Spleen (tissue), 11 donors: ENCODE measurements around the gene MAP3K5. TPM values are rescaled to one million over a fixed set of nuclear protein-coding genes. Genes with fewer than 3 reads are reported as not detected.

Source experiments
- DNase-seq: peaks from one replicate; pipeline ENCODE4 v3.0.0-alpha.2; 2020
- H3K27ac ChIP-seq, 8 donors: fragments of 200-600 bp; sonication (generic) in 7 of 8; 1 replicate in 4 of 8; 2 replicates in 4 of 8; pipeline versions ENCODE4 v1.5.0 to v1.8.0; 2016 to 2021; ENCODE audit warnings: inconsistent platforms in 4 of 8, mild to moderate bottlenecking in 4 of 8, moderate library complexity in 1 of 8
- H3K27me3 ChIP-seq, 7 donors: fragments of 200-600 bp; sonication (generic) in 6 of 7; replicated peaks in 1 of 7; 1 replicate in 4 of 7; 2 replicates in 3 of 7; pipeline versions ENCODE4 v1.5.0 to v1.8.0; 2016 to 2021; ENCODE audit warnings: inconsistent platforms in 3 of 7, mild to moderate bottlenecking in 1 of 7
- H3K36me3 ChIP-seq, 6 donors: fragments of 200-600 bp; sonication (generic) in 5 of 6; 1 replicate in 4 of 6; 2 replicates in 2 of 6; pipeline versions ENCODE4 v1.5.0 to v1.8.0; 2016 to 2021; ENCODE audit warnings: inconsistent platforms in 2 of 6
- H3K4me1 ChIP-seq, 6 donors: fragments of 200-600 bp; sonication (generic) in 5 of 6; 1 replicate in 3 of 6; 2 replicates in 3 of 6; pipeline versions ENCODE4 v1.5.0 to v1.8.0; 2016 to 2021; ENCODE audit warnings: inconsistent platforms in 3 of 6
- H3K4me3 ChIP-seq, 8 donors: fragments of 200-600 bp; sonication (generic) in 7 of 8; 1 replicate in 4 of 8; 2 replicates in 4 of 8; pipeline versions ENCODE4 v1.5.0 to v1.8.0; 2016 to 2021; ENCODE audit warnings: inconsistent platforms in 4 of 8, mild to moderate bottlenecking in 4 of 8, moderate library complexity in 2 of 8
- H3K9me3 ChIP-seq, 8 donors: fragments of 200-600 bp; sonication (generic) in 7 of 8; 1 replicate in 4 of 8; 2 replicates in 4 of 8; pipeline versions ENCODE4 v1.5.0 to v1.8.0; 2016 to 2021; ENCODE audit warnings: inconsistent platforms in 4 of 8
- CTCF ChIP-seq, 11 experiments: fragments of 200-600 bp in 7 of 11; fragments of 450-650 bp in 4 of 11; sonication (generic) in 4 of 11; IDR thresholded peaks in 8 of 11; conservative IDR thresholded peaks in 3 of 11; 1 replicate in 7 of 11; 2 replicates in 4 of 11; pipeline versions ENCODE4 v1.4.0 to v1.8.0; 2016 to 2021; ENCODE audit warnings: antibody characterized with exemption in 11 of 11, inconsistent platforms in 4 of 11, mild to moderate bottlenecking in 1 of 11
- POLR2A ChIP-seq, 3 donors: fragments of 450-650 bp; IDR thresholded peaks; one replicate each; pipeline ENCODE4 v1.5.1; 2017; ENCODE audit warnings: antibody characterized with exemption in 3 of 3, mild to moderate bottlenecking in 1 of 3
- POLR2AphosphoS5 ChIP-seq, 3 donors: sonication (generic); formaldehyde crosslinking; IDR thresholded peaks; one replicate each; pipeline ENCODE4 v1.5.1; 2017; ENCODE audit warnings: antibody characterized with exemption in 3 of 3
- WGBS, 5 donors: extraction: QIAGEN DNeasy Blood & Tissue Kit in 3 of 5; methylation state at CpG; one replicate each; pipeline versions ENCODE4 v1.1.5 to v1.1.7; 2013 to 2018; 5-methylcytosine and 5-hydroxymethylcytosine counted together
- intact Hi-C: fragments of 100-400 bp; cut with DNase I; formaldehyde crosslinking; loops from one replicate; pipeline ENCODE4 v1.15.0; 2023; ENCODE audit warnings: low total_unique reads
- polyA plus RNA-seq, 3 donors: library from polyadenylated mRNA; stranded (reverse); fragments of 200-250 nt; gene quantifications; one replicate each; pipeline ENCODE4 v1.2.1, GENCODE V29; 2013
- total RNA-seq, 7 donors: library from RNA; depleted of rRNA in 3 of 7; stranded (reverse); fragments of >200 nt in 3 of 7; fragmentation: NEBNext Ultra II Directional in 4 of 7; extraction: Animal tissue kit (Norgen Biotek cat#: 25700) in 4 of 7; gene quantifications; one replicate each; pipeline versions ENCODE4 v1.1.0 to v1.2.1, GENCODE V29; 2016 to 2021
- donor health status: healthy with polysubstance abuse.
- donor health status: DM: no; HTN: no; CAD: no; lungs with moderate emphysema.
- donor health status: DM: no; HTN: no; CAD: no.
- donor health status: Bipolar disorder and iron deficiency.
- donor health status: healthy.
- donor health status: DM: no; HTN: no; CAD: no.
- donor health status: DM: yes; HTN: yes; CAD: no.

Gene MAP3K5
- total and polyA plus RNA-seq, 10 donors = 7.2 to 55.0 (median 33.2) TPM

GRCh38 chr6:136729832-136730231 is 62.4 kb downstream of the MAP3K5 start:
- Histone ChIP-seq H3K9me3 (no peaks in the 10 kb centered on the region), H3K4me3 (no peak overlapping the region), H3K27ac (no peak overlapping the region), H3K36me3 (no peaks in the 10 kb centered on the region), H3K27me3 (no peaks in the 10 kb centered on the region), H3K4me1 (peaks cover 0 to 57% (median 11%) of the 10 kb centered on the region in 6 donors)
- 81 to 94% (median 85%) methylated on average over 5 of the region's 5 CpGs for WGBS, 5 donors
- intact Hi-C loops = no loop called here
- no peak for DNase-seq
- TF ChIP-seq CTCF (IDR thresholded peaks at IDR 0.05 in 8 of 11, conservative IDR thresholded peaks at IDR 0.05 in 3 of 11) = no peak
- no peak for TF ChIP-seq POLR2A (IDR thresholded peaks at IDR 0.05)
- TF ChIP-seq POLR2AphosphoS5 (IDR thresholded peaks at IDR 0.05) = no peak

- Histone ChIP-seq H3K4me3 (no peak overlapping the region), H3K27me3 (no peaks in the 10 kb centered on the region), H3K9me3 (no peaks in the 10 kb centered on the region), H3K36me3 (no peaks in the 10 kb centered on the region), H3K27ac (peak overlapping the region in 1 of 8 donors; percentile 4), H3K4me1 (peaks cover 0 to 62% (median 15%) of the 10 kb centered on the region in 6 donors)
- DNase-seq = no peak
- 91 to 95% (median 93%) methylated on average over 4 of the region's 4 CpGs for WGBS, 5 donors
- intact Hi-C loops = no loop called here
- TF ChIP-seq POLR2A (IDR thresholded peaks at IDR 0.05) = no peak
- TF ChIP-seq POLR2AphosphoS5 (IDR thresholded peaks at IDR 0.05) = no peak
- TF ChIP-seq CTCF (IDR thresholded peaks at IDR 0.05 in 8 of 11, conservative IDR thresholded peaks at IDR 0.05 in 3 of 11) = no peak
Measured at GRCh38 chr6:136728976-136729515, 63.2 kb downstream of the MAP3K5 start.

- H3K36me3 ChIP-seq = no peaks in the 10 kb centered on the region
- TF ChIP-seq POLR2A (IDR thresholded peaks at IDR 0.05) (no peak), POLR2AphosphoS5 (IDR thresholded peaks at IDR 0.05) (no peak), CTCF (IDR thresholded peaks at IDR 0.05 in 8 of 11, conservative IDR thresholded peaks at IDR 0.05 in 3 of 11) (no peak)
- 88 to 92% (median 90%) methylated on average over 2 of the region's 2 CpGs for WGBS, 5 donors
Measured at GRCh38 chr6:136728033-136728939, 64.0 kb downstream of the MAP3K5 start.

More at GRCh38 chr6:136728033-136728939, 64.0 kb downstream of the MAP3K5 start:
- H3K9me3 ChIP-seq = no peaks in the 10 kb centered on the region
- peak overlapping the region in 1 of 8 donors; percentile 4 for H3K27ac ChIP-seq
- no peak overlapping the region for H3K4me3 ChIP-seq
- H3K4me1 ChIP-seq = peaks cover 0 to 68% (median 23%) of the 10 kb centered on the region in 6 donors
- DNase-seq = no peak
- no peaks in the 10 kb centered on the region for H3K27me3 ChIP-seq
- intact Hi-C loops = no loop called here
